ENCODE data around the gene UBE2K. TPM values are rescaled to one million over a fixed set of nuclear protein-coding genes. Genes with fewer than 3 reads are reported as not detected.
A peak's percentile ranks its signal among the peaks of the same experiment; 100 is the strongest.
"Not testable (repeated sequence)": the region's sequence is repeated elsewhere in the genome, so short reads cannot be mapped to it uniquely, and the experiment has no call there.

Gene UBE2K
- total RNA-seq, 1 experiment from 2014 or later: 23.4 TPM

DNA sequence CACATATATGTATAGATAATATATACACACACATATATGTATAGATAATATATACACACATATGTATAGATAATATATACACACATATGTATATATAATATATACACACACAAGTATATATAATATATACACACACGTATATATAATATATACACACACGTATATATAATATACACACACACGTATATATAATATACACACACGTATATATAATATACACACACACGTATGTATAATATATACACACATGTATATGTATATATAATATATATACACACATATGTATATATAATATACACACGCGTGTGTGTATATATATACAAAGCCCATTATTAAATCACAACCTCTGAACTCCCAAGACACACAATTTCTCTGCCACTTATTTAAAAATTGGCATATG lies 8.0 kb upstream of the UBE2K start:
- DNase-seq (ENCODE audit: low read depth): no peak

DNA sequence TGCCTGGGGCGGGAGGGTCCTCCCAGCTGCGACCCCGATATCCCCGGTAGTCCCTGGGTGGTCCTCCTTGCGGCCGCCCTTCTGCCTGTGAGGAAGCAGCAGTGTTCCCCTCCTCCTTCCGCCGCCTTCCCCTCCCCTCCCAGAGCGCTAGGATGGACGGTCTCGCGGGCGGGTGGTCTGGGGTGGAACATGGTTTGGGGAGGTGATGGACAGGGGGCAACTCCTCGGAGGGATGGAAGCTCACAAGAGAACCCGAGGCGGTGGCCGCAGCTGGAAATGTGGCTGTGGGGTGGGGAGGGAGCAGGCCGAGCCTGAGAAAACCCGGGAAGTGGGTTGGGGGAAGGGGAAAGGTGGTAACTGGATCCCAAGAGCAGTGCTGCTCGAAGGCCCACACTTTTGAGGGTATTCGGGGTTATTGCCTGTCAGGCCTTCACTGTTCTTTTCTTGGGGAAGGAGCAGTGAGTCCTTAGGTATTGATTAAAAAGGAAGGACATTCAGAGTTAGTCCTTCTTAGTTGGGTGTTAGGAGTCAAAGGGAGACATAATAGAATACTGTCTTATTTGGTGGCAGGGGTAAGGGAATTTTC lies 581 bp downstream of the UBE2K start:
- DNase-seq (ENCODE audit: low read depth): peak; percentile 31

DNA sequence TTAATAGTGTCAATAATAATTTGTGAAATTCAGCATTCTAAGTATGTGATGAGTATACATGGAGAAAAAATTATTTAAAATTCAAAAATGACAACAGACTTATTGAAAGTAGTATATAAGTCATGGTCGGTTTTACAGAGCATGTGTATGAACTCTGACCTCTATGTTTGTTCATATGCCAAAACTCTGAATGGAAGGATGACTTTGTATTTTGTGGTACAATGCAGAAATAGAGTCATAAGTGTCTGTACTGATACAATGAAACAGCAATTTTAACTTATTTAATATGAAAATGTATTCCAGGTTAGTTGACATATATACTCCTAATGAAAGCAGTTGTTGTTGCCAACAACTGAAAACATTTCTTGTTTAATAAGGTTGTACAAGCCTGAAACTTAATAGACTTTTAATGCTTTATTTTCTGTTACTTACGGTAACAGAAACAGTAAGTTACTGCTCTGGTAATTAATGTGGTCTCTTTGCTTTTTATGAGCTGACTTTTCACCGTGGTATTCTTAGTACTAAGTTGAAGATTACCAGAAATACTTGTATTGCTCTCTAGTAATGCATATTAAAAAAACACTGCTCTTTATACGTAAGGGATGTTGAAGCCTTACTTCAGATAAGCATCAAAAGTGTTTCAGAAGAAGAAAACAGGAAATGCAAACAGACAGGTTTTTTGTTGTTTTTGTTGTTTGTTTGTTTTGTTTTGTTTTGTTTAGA lies 1.9 kb downstream of the UBE2K start:
- DNase-seq (ENCODE audit: low read depth): peak; percentile 13

DNA sequence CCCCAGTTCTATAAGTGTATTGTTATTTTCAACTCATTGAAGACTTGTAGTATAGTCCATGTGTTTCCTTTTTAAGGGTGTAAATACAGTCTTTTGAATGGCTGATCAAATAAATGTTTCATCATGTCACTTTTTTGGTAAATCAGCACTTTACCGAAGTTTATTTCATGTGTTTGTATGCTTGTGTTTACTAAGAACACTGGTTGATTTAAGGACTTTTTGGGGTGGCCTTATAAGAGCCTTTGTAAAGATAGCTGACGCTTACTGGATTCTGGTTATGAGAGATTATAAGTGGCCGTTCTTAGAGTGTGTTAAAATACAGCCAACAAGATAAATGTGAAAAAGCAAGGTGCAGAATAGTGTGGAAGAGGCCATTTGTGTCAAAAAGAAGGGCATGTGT lies 2.6 kb downstream of the UBE2K start:
- no peak for DNase-seq (ENCODE audit: low read depth)

DNA sequence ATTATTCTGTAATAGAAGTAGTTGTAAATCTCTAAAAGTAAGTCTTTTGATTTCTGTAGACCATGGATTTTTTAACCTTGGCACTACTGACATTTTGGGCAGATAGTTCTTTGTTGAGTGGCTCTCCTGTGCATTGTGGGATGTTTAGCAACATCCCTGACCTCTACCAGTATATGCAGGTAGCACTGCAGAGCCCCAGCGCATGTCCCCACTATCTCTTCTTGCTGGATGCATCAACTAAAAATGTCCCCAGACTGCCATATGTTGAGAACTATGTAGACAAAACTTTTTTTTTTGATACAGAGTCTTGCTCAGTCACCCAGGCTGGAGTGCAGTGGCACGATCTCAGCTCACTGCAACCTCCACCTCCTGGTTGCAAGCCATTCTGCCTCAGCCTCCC lies 4.8 kb downstream of the UBE2K start:
- DNase-seq (ENCODE audit: low read depth): no peak

DNA sequence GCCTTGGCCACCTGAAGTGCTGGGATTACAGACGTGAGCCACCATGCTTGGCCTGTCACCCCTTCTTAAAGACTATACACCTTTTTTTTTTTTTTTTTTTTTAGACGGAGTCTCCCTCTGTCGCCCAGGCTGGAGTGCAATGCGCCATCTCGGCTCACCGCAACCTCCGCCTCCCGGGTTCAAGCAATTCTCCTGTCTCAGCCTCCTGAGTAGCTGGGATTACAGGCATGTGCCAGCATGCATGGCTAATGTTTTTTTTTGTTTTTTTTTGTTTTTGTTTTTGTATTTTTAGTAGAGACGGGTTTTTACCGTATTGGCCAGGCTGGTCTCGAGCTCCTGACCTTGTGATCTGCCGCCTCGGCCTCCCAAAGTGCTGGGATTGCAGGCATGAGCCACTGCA lies 6.9 kb downstream of the UBE2K start:
- DNase-seq (ENCODE audit: low read depth): not testable (repeated sequence)

DNA sequence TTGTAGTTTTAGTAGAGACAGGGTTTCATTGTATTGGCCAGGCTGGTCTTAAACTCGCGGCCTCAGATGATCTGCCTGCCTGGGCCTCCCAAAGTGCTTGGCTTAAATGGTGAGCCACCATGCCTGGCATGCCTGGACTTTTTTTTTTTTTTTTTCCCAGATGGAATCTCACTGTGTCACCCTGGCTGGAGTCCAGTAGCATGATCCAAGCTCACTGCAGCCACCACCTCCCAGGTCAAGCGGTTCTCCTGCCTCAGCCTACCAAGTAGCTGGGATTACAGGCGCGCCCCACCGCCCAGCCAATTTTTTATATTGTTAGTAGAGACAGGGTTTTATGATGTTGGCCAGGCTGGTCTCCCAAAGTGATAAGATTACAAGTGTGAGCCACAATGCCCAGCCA lies 8.4 kb downstream of the UBE2K start:
- DNase-seq (ENCODE audit: low read depth): peak; percentile 74

DNA sequence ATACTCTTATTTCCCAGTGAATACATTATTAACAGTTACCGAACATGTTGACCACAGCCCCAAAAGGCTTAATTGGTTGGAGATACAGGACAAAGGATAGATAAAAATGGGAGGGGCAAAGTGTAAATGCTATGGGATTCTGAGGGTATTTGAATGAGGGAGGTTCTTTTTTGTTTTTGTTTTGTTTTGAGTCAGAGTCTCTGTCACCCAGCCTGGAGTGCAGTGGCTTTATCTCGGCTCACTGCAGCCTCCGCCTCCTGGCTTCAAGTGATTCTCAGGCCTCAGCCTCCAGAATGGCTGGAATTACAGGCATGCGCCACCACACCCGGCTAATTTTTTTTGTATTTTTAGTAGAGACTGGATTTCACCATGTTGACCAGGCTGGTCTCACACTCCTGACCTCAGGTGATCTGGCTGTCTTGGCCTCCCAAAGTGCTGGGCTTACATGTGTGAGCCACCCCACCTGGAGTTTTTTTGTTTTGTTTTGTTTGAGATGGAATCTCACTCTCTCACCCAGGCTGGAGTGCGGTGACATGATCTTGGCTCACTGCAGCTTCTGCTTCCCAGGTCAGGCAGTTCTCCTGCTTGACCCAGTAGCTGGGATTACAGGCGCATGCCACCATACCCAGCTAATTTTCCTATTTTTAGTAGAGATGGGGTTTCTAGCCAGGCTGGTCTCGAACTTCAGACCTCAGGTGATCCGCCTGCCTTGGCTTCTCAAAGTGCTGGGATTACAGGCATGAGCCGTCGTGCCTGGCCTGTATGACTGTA lies 9.0 kb downstream of the UBE2K start:
- DNase-seq (ENCODE audit: low read depth): peak; percentile 9

DNA sequence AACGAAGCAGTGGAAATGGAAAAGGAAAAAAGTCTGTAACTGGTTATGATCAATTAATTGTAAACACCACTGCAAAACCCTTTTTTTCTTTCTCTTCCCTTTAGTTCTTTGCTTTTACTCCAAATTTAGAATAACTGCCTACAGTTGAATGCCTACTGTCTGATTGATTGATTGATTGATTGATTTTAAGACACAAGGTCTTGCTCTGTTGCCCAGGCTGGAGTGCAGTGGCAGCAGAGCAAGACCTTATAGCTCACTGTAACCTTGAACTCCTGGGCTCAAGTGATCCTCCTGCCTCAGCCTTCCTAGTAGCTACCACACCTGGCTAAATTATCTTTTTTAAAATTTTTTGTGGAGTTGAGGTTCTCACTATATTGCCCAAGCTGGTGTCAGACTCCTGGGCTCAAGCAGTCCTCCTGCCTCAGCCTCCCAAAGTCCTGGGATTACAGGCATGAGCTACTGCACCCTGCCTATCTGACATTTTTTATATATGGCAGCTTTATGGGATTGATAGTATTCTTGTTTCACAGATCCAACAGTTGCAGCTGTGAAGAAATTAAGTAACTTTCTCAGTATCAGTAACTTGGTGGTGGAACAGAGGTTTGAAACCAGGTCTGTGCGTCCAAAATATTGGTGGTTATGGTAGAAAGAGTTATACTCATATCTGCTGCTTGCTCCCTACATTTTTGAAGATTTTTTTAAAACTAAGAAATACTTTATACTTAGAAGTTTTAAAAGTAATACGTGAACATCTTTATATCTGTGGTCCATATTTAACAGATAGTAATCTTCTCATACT lies 12.4 kb downstream of the UBE2K start:
- DNase-seq (ENCODE audit: low read depth): no peak

DNA sequence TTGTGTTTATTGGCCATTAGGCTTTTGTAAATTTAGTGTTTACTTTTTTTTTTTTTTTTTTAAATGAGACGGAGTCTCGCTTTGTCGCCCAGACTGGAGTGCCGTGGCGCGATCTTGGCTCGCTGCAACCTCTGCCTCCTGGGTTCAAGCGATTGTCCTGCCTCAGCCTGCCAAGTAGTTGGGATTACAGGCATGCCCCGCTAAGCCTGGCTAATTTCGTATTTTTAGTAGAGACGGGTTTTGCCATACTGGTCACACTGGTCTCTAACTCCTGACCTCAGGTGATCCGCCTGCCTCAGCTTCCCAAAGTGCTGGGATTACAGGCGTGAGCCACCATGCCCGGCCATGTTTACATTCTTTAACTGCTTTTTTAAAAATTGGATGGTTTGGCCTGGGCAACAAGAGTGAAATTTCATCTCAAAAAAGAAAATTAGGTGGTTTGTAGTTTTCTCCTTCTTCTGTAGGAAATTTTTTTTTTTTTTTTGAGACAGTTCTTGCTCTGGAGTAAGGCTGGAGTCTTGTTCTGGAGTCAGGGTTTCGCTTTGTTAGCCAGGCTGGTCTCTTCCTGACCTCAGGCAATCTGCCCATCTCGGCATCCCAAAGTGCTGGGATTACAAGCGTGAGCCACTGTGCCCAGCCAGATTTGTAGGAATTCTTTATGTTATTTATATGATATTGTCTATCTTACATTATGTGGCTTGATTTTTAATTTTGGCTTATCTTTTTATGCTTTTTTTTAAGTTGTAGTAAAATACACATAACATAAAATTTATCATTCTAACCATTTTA lies 15.1 kb downstream of the UBE2K start:
- DNase-seq (ENCODE audit: low read depth): peak; percentile 42

DNA sequence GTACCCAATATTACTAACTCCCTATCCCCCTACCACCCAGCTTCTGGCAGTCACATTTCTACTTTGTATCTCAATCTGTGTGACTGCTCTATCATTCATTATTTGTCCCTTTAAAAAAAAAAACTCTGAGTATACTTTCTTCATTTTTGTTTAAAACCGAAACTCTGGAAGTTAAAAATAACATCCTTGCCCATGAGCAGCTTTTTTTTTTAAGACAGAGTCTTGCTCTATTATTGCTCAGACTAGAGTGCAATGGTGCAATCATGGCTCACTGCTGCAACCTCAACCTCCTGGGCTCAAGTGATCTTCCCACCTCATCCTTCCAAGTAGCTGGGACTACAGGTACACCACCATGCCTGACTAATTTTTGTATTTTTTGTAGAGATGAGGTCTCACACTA lies 15.8 kb downstream of the UBE2K start:
- no peak for DNase-seq (ENCODE audit: low read depth)

DNA sequence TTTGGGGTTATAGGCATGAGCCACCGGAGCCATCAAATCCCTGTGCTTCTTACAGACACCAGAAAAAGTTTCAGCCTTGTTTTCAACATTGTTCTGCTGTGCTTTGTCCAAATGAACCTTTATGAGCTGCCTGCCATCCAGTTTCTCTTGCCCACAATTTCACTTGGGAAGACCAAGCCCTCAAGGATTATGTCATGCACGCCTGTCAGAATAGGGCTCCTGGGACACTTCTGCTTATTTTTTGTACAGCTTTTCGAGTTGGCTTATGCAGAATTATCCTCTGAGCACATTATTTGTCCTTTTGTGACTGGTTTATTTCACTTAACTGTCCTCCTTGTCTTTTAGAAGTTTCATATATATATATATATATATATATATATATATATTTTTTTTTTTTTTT lies 16.2 kb downstream of the UBE2K start:
- no peak for DNase-seq (ENCODE audit: low read depth)

DNA sequence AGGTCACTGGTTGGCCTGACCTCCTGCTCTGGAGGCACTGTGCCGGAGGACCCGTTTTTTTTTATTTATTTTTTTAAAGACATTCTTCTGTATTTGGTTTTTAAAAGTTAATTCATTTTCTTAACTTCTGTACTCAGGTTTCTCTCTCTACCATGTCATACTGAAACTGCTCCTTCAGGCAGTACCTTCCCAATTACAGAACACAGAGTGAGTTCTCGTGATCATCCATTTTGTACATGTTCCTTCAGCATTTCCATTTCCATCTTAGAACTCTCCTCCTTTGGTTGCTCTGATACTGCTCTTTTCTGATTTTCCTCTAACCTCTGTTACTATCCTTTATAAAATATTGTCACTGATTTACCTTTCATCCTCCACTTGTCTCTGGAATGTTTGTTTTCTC lies 17.9 kb downstream of the UBE2K start:
- no peak for DNase-seq (ENCODE audit: low read depth)

DNA sequence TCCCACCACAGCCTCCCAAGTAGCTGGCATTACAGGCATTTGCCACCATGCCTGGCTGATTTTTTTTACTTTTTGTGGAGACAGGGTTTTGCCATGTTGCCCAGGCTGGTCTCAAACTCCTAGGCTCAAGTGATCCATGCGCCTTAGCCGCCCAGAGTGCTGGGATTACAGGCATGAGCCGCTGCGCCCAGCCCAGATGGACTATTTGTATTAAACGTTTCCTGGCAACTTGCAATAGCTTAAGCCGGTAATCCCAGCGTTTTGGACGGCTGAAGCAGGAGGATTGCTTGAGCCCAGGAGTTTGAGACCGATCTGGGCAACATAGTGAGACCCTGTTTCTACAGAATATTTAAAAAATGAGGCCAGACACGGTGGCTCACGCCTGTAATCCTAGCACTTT lies 18.4 kb downstream of the UBE2K start:
- DNase-seq (ENCODE audit: low read depth): no peak

DNA sequence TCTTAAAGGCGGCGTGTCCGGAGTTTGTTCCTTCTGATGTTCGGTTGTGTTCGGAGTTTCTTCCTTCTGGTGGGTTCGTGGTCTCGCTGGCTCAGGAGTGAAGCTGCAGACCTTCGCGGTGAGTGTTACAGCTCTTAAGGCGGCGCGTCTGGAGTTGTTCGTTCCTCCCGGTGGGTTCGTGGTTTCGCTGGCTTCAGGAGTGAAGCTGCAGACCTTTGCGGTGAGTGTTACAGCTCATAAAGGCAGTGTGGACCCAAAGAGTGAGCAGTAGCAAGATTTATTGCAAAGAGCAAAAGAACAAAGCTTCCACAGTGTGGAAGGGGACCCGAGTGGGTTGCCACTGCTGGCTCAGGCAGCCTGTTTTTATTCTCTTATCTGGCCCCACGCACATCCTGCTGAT lies 19.8 kb downstream of the UBE2K start:
- not testable (repeated sequence) for DNase-seq (ENCODE audit: low read depth)

DNA sequence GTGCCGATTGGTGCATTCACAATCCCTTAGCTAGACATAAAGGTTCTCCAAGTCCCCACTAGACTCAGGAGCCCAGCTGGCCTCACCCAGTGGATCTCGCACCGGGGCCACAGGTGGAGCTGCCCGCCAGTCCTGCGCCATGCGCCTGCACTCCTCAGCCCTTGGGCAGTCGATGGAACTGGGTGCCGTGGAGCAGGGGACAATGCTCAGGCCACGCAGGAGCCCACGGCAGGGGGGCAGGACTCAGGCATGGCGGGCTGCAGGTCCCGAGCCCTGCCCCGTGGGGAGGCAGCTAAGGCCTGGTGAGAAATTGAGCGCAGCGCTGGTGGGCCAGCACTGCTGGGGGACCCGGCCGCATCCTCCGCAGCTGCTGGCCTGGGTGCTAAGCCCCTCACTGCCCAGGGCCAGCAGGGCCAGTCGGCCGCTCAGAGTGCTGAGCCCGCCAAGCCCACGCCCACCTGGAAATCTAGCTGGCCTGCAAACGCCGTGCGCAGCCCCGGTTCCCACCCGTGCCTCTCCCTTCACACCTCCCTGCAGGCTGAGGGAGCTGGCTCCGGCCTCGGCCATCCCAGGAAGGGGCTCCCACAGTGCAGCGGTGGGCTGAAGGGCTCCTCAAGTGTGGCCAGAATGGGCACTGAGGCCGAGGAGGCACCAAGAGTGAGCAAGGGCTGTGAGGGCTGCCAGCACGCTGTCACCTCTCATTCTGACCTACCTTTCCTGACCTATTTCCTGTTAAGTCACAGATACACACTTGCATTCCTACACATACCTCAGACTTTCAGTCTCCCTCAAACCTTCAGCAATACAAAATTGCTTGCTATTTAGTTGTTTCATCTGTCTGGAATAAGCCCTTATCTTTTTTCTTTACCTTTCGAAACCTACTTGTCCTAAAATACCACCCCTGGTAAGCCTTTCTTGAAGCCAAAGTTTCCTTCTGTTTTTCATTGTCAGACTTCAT lies 20.7 kb downstream of the UBE2K start:
- no peak for DNase-seq (ENCODE audit: low read depth)

DNA sequence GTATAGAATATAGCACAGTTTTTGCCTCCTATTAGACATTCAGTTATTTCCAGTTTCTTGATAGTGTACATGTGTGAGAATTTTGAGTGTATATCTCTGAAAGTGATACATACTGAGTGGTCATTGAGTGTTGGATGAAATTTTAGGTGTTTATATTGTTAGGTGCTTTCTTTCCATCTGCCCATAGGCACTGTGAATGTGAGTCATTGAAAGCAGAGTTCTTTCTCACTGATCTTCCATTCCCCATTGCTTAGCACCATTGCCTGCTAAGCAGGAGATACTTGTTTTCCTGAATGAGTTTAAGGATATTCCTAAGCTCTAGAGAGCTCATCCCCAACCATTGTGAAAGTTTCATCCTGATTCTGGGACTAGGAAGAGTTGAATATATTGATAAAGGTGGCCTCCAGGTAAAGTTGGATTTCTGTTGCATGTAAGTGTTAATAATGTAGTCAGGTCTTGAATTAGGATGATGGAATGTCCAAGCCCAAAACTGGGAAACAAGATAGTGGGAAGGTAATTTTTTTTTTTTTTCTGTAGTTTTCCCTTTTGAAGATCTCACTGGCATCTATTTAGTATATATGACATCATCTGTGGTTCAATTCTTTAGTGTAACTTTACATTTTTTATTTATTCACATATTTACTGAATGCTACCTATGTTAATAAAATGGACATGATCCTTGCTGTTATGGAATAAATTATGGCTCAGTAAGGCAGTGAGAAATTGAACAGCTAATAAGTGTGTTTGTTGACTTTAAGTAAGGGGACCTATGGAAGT lies 22.1 kb downstream of the UBE2K start:
- no peak for DNase-seq (ENCODE audit: low read depth)

DNA sequence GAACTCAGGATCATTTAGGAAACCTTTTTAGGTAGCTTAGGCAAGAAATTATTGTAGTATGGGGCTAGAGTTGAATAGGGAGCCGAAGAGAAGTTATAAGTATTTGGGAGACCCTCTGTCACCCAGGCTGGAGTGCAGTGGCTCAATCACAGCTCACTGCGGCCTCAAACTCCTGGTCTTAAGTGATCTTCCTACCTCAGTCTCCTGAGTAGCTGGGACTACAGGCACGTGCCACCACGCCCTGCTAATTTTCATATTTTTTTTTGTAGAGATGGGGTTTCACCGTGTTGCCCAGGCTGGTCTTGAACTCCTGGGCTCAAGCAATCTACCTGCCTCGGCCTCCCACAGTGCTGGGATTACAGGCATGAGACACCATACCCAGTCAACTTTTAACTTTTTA lies 23.3 kb downstream of the UBE2K start:
- not testable (repeated sequence) for DNase-seq (ENCODE audit: low read depth)

DNA sequence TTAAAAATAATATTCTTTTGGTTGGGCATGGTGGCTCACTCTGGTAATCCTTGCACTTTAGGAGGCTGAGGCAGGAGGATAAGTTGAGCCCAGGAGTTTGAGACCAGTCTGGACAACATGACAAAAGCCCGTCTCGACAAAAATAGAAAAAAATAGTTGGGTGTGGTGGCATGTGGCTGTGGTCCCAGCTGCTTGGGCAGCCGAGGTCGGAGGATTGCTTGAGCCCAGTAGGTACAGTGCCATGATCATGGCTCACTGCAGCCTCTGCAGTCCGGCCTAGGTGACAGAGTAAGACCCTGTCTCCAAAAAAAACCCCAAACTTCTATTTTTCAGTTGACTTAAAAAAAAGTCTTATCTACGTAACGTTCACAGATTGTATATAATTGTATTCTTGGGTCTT lies 23.9 kb downstream of the UBE2K start:
- no peak for DNase-seq (ENCODE audit: low read depth)
